ENCODE data around the gene GFRA4. TPM values are rescaled to one million over a fixed set of nuclear protein-coding genes. Genes with fewer than 3 reads are reported as not detected.

GFRA4 gene
- total RNA-seq, 1 experiment from 2014 or later, result not detected

DNA sequence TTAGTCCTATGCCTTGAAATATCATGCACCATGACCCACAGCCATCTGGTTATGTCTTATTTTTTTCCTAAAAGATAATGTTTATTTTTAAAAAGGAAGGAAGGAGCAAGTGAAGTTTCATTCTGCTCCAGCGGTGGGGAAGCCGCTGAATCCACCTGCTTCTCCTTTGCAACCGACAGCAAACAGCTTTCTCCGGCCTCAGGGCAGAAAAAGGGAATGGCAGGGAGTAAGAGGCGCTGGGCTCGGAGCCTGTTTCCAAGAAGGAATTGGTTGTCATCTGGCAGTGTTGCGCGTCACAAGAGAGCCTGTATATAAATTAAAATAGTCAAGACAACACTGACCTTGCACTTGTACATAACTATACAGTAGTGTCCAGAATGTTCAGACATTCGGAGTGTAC, 14.2 kb downstream of the GFRA4 start:
- Histone ChIP-seq H3K27me3 (ENCODE audit: insufficient read depth, low read length) (no peaks in the 10 kb centered on the region), H3K79me2 (ENCODE audit: insufficient read depth, low read length) (no peaks in the 10 kb centered on the region), H3K9me3 (ENCODE audit: control insufficient read depth in 1 of 2, insufficient read depth in 1 of 2, low read depth in 1 of 2, low read length in 2 of 2) (no peaks in the 10 kb centered on the region), H3K4me2 (ENCODE audit: low read length) (no peak overlapping the region), H3K4me3 (replicated peaks in 1 of 2; ENCODE audit: low read depth in 1 of 2, low read length in 2 of 2) (no peak overlapping the region), H3K9me2 (ENCODE audit: insufficient read depth) (no peaks in the 10 kb centered on the region), H3K4me1 (ENCODE audit: control insufficient read depth in 1 of 2, insufficient read depth in 2 of 2, low read length in 2 of 2) (no peaks in the 10 kb centered on the region), H3K36me3 (ENCODE audit: control insufficient read depth in 1 of 2, insufficient read depth in 2 of 2, low read length in 2 of 2) (no peaks in the 10 kb centered on the region), H3K9ac (ENCODE audit: low read length) (no peak overlapping the region), H2AFZ (ENCODE audit: low read depth, low read length, poor library complexity, severe bottlenecking) (no peak overlapping the region), H3K27ac (ENCODE audit: low read depth, low read length) (no peak overlapping the region), H4K20me1 (ENCODE audit: insufficient read depth) (no peaks in the 10 kb centered on the region)
- ATAC-seq (no peak), DNase-seq (ENCODE audit: low read depth, low spot score) (no peak)
- TF ChIP-seq YY1 (IDR thresholded peaks at IDR 0.05; ENCODE audit: extremely low read depth, insufficient replicate concordance, low read depth, low read length) (no peak), SIN3A (IDR thresholded peaks at IDR 0.05; ENCODE audit: low read depth) (no peak), SRF (IDR thresholded peaks at IDR 0.05; ENCODE audit: low read depth) (no peak)
- ChIA-PET POLR2A (no interaction called here), CTCF (no interaction called here), RAD21 (ENCODE audit: low non-redundant PET in 1 of 2, low total read pairs in 2 of 2, uncharacterized antibody in 2 of 2, unreplicated experiment in 2 of 2) (no interaction called here)
- intact Hi-C loops (cut with micrococcal nuclease), result no loop called here
- BruUV-seq (replicated peaks), result no TSS peak

DNA sequence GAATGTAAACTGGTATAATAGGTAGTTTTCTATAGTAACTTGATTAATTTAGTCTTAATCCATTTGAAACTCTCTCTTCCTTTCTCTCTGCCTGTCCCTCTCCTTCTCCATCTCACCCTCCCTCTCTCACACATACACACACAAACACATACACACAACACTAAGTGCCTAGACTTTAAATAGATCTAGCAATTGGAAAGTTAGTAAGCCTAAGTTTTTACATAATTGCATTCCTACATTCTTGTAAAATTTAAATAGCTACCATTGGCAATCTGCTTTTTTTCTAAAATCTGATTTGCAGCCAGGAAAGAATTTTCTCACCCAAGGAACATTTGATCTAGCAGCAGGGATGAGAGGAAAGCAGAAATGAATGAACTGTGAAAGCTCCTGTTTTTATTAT, 15.7 kb downstream of the GFRA4 start:
- TF ChIP-seq SIN3A (IDR thresholded peaks at IDR 0.05; ENCODE audit: low read depth) (no peak), CEBPB (IDR thresholded peaks at IDR 0.05; ENCODE audit: low read depth) (no peak), ZNF274 (IDR thresholded peaks at IDR 0.05; ENCODE audit: low read depth, low read length) (no peak), YY1 (IDR thresholded peaks at IDR 0.05; ENCODE audit: extremely low read depth, insufficient replicate concordance, low read depth, low read length) (no peak)
- TF ChIP-seq, protein P1, sequence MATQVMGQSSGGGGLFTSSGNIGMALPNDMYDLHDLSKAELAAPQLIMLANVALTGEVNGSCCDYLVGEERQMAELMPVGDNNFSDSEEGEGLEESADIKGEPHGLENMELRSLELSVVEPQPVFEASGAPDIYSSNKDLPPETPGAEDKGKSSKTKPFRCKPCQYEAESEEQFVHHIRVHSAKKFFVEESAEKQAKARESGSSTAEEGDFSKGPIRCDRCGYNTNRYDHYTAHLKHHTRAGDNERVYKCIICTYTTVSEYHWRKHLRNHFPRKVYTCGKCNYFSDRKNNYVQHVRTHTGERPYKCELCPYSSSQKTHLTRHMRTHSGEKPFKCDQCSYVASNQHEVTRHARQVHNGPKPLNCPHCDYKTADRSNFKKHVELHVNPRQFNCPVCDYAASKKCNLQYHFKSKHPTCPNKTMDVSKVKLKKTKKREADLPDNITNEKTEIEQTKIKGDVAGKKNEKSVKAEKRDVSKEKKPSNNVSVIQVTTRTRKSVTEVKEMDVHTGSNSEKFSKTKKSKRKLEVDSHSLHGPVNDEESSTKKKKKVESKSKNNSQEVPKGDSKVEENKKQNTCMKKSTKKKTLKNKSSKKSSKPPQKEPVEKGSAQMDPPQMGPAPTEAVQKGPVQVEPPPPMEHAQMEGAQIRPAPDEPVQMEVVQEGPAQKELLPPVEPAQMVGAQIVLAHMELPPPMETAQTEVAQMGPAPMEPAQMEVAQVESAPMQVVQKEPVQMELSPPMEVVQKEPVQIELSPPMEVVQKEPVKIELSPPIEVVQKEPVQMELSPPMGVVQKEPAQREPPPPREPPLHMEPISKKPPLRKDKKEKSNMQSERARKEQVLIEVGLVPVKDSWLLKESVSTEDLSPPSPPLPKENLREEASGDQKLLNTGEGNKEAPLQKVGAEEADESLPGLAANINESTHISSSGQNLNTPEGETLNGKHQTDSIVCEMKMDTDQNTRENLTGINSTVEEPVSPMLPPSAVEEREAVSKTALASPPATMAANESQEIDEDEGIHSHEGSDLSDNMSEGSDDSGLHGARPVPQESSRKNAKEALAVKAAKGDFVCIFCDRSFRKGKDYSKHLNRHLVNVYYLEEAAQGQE (IDR thresholded peaks at IDR 0.05; ENCODE audit: low read depth), result no peak
- TF ChIP-seq, protein P2, sequence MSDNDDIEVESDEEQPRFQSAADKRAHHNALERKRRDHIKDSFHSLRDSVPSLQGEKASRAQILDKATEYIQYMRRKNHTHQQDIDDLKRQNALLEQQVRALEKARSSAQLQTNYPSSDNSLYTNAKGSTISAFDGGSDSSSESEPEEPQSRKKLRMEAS (IDR thresholded peaks at IDR 0.05), result no peak
- POLR2A ChIA-PET, result no interaction called here
- H3K4me2 ChIP-seq (ENCODE audit: low read length), result no peak overlapping the region
- CTCF ChIA-PET, result no interaction called here
- intact Hi-C loops (cut with micrococcal nuclease), result no loop called here
- no peaks in the 10 kb centered on the region for H3K9me3 ChIP-seq (ENCODE audit: control insufficient read depth in 1 of 2, insufficient read depth in 1 of 2, low read depth in 1 of 2, low read length in 2 of 2)
- H3K27ac ChIP-seq (ENCODE audit: low read depth, low read length), result no peak overlapping the region
- no peaks in the 10 kb centered on the region for H3K27me3 ChIP-seq (ENCODE audit: insufficient read depth, low read length)
- no peak overlapping the region for H3K4me3 ChIP-seq (replicated peaks in 1 of 2; ENCODE audit: low read depth in 1 of 2, low read length in 2 of 2)
- no peaks in the 10 kb centered on the region for H3K79me2 ChIP-seq (ENCODE audit: insufficient read depth, low read length)
- no peak for ATAC-seq
- H2AFZ ChIP-seq (ENCODE audit: low read depth, low read length, poor library complexity, severe bottlenecking), result no peak overlapping the region
- no peak overlapping the region for H3K9ac ChIP-seq (ENCODE audit: low read length)
- no peaks in the 10 kb centered on the region for H3K36me3 ChIP-seq (ENCODE audit: control insufficient read depth in 1 of 2, insufficient read depth in 2 of 2, low read length in 2 of 2)
- H3K9me2 ChIP-seq (ENCODE audit: insufficient read depth), result no peaks in the 10 kb centered on the region
- no peaks in the 10 kb centered on the region for H3K4me1 ChIP-seq (ENCODE audit: control insufficient read depth in 1 of 2, insufficient read depth in 2 of 2, low read length in 2 of 2)
- no peaks in the 10 kb centered on the region for H4K20me1 ChIP-seq (ENCODE audit: insufficient read depth)
- BruUV-seq (replicated peaks), result TSS peak; percentile 22
- RAD21 ChIA-PET (ENCODE audit: low non-redundant PET in 1 of 2, low total read pairs in 2 of 2, uncharacterized antibody in 2 of 2, unreplicated experiment in 2 of 2), result no interaction called here
- no peak for DNase-seq (ENCODE audit: low read depth, low spot score)
